ENCODE results near the gene INPP5D.

Gene INPP5D

GRCh38 chr2:233059547-233059796, 670 bp upstream of the INPP5D start:
- ATAC-seq (ENCODE audit: low read depth) (no peak), DNase-seq (ENCODE audit: low spot score) (no peak)
- Histone ChIP-seq H3K36me3 (ENCODE audit: low read depth) (no peaks in the 10 kb centered on the region), H3K4me1 (ENCODE audit: insufficient read depth, poor library complexity, severe bottlenecking) (no peaks in the 10 kb centered on the region), H3K27ac (ENCODE audit: poor library complexity, severe bottlenecking) (no peak overlapping the region), H3K9me3 (ENCODE audit: severe bottlenecking) (no peaks in the 10 kb centered on the region), H3K27me3 (ENCODE audit: insufficient read depth, poor library complexity, severe bottlenecking) (no peaks in the 10 kb centered on the region), H3K4me3 (ENCODE audit: severe bottlenecking) (no peak overlapping the region)
- TF ChIP-seq CTCF (IDR thresholded peaks at IDR 0.05; ENCODE audit: poor library complexity, severe bottlenecking): no peak

GRCh38 chr2:233060501-233060979, 398 bp downstream of the INPP5D start:
- no peak for TF ChIP-seq CTCF (IDR thresholded peaks at IDR 0.05; ENCODE audit: poor library complexity, severe bottlenecking)
- DNase-seq (ENCODE audit: low spot score) (no peak), ATAC-seq (ENCODE audit: low read depth) (no peak)
- Histone ChIP-seq H3K27me3 (ENCODE audit: insufficient read depth, poor library complexity, severe bottlenecking) (no peaks in the 10 kb centered on the region), H3K9me3 (ENCODE audit: severe bottlenecking) (no peaks in the 10 kb centered on the region), H3K36me3 (ENCODE audit: low read depth) (no peaks in the 10 kb centered on the region), H3K4me1 (ENCODE audit: insufficient read depth, poor library complexity, severe bottlenecking) (no peaks in the 10 kb centered on the region), H3K4me3 (ENCODE audit: severe bottlenecking) (no peak overlapping the region), H3K27ac (ENCODE audit: poor library complexity, severe bottlenecking) (no peak overlapping the region)

DNA sequence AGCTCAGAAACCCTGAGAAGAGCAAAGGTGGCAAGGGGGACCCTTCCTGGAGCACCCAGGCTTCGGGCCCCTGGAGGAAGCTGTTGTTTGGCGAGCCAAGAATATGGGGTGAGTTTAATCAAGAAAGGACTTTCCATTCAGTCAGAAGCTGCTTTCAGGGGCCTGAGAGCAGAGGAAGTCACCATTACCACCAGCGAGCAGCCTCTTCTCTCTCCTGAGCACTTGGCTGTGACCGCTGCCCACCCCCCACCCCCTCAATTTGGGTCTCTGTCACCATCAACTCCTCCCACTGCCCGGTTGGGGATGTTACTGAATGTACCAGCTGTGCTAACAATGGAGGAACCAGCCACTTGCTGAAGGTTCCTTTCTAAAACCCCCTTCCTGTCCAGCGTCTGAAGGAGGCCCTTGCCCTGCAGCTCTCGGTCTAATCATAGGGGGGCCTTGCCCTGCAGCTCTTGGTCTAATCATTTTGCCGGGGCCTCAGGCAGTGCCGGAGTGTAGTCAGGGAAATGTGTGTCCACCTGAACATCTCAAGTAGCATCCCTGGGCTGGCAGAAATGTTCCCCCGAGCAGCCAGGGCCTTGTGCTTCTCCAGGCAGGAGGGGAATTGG, 943 bp downstream of the INPP5D start:
- H3K4me3 ChIP-seq (ENCODE audit: severe bottlenecking): no peak overlapping the region
- no peaks in the 10 kb centered on the region for H3K27me3 ChIP-seq (ENCODE audit: insufficient read depth, poor library complexity, severe bottlenecking)
- no peak for TF ChIP-seq CTCF (IDR thresholded peaks at IDR 0.05; ENCODE audit: poor library complexity, severe bottlenecking)
- DNase-seq (ENCODE audit: low spot score): no peak
- no peak overlapping the region for H3K27ac ChIP-seq (ENCODE audit: poor library complexity, severe bottlenecking)
- no peaks in the 10 kb centered on the region for H3K36me3 ChIP-seq (ENCODE audit: low read depth)
- no peaks in the 10 kb centered on the region for H3K4me1 ChIP-seq (ENCODE audit: insufficient read depth, poor library complexity, severe bottlenecking)
- H3K9me3 ChIP-seq (ENCODE audit: severe bottlenecking): no peaks in the 10 kb centered on the region
- ATAC-seq (ENCODE audit: low read depth): no peak

- Histone ChIP-seq H3K27ac (ENCODE audit: poor library complexity, severe bottlenecking) (no peak overlapping the region), H3K9me3 (ENCODE audit: severe bottlenecking) (no peaks in the 10 kb centered on the region), H3K4me1 (ENCODE audit: insufficient read depth, poor library complexity, severe bottlenecking) (peaks cover 2% of the 10 kb centered on the region), H3K4me3 (ENCODE audit: severe bottlenecking) (no peak overlapping the region), H3K27me3 (ENCODE audit: insufficient read depth, poor library complexity, severe bottlenecking) (no peaks in the 10 kb centered on the region), H3K36me3 (ENCODE audit: low read depth) (no peaks in the 10 kb centered on the region)
- DNase-seq (ENCODE audit: low spot score) (no peak), ATAC-seq (ENCODE audit: low read depth) (no peak)
- no peak for TF ChIP-seq CTCF (IDR thresholded peaks at IDR 0.05; ENCODE audit: poor library complexity, severe bottlenecking)
Measured at GRCh38 chr2:233061591-233062450, 1.7 kb downstream of the INPP5D start.

GRCh38 chr2:233062451-233062850, 2.3 kb downstream of the INPP5D start:
- no peaks in the 10 kb centered on the region for H3K27me3 ChIP-seq (ENCODE audit: insufficient read depth, poor library complexity, severe bottlenecking)
- no peak overlapping the region for H3K27ac ChIP-seq (ENCODE audit: poor library complexity, severe bottlenecking)
- DNase-seq (ENCODE audit: low spot score) (no peak), ATAC-seq (ENCODE audit: low read depth) (no peak)
- TF ChIP-seq CTCF (IDR thresholded peaks at IDR 0.05; ENCODE audit: poor library complexity, severe bottlenecking): no peak
- no peaks in the 10 kb centered on the region for H3K9me3 ChIP-seq (ENCODE audit: severe bottlenecking)
- no peaks in the 10 kb centered on the region for H3K36me3 ChIP-seq (ENCODE audit: low read depth)
- no peak overlapping the region for H3K4me3 ChIP-seq (ENCODE audit: severe bottlenecking)
- H3K4me1 ChIP-seq (ENCODE audit: insufficient read depth, poor library complexity, severe bottlenecking): peaks cover 5% of the 10 kb centered on the region
